Bronchial epithelial cell (primary cell): ENCODE measurements around the gene SIPA1. TPM values are rescaled to one million over a fixed set of nuclear protein-coding genes. Genes with fewer than 3 reads are reported as not detected.

Experiments
- DNase-seq: peaks from one replicate; pipeline ENCODE4 v3.0.0-alpha.2; 2010; ENCODE audit warnings: low read depth
- FAIRE-seq: peaks from 2 replicates; lab custom pipeline; 2011; peaks lifted over from hg19 to GRCh38; lab: Jason Lieb, UNC
- H3K27me3 ChIP-seq: 2 replicates; pipeline ENCODE4 v1.5.1; 2011; ENCODE audit warnings: low read length; ENCODE audit not compliant: control insufficient read depth, insufficient read depth
- H3K36me3 ChIP-seq: 2 replicates; pipeline ENCODE4 v1.5.1; 2011; ENCODE audit warnings: low read length; ENCODE audit not compliant: control insufficient read depth, insufficient read depth
- H3K4me3 ChIP-seq: 2 replicates; pipeline ENCODE4 v1.5.1; 2011; ENCODE audit warnings: mild to moderate bottlenecking, low read depth, low read length, control low read depth
- CTCF ChIP-seq: IDR thresholded peaks from 2 replicates; pipeline ENCODE4 v1.5.1; 2011; ENCODE audit warnings: mild to moderate bottlenecking, moderate library complexity, low read length, control low read depth, inconsistent platforms; ENCODE audit not compliant: insufficient read depth, severe bottlenecking
- total RNA-seq: library from RNA; depleted of rRNA; stranded (reverse); fragments of >200 nt; gene quantifications from 2 replicates; pipeline ENCODE4 v1.2.1, GENCODE V29; 2014

The SIPA1 gene
- total RNA-seq, 1 donor from 2014 or later = 11.1 TPM

GRCh38 chr11:65630215-65630614, 7.7 kb upstream of the SIPA1 start:
- peaks cover 66% of the 10 kb centered on the region for H3K36me3 ChIP-seq
- H3K27me3 ChIP-seq = no peaks in the 10 kb centered on the region
- no peak for FAIRE-seq
- TF ChIP-seq CTCF = no peak
- DNase-seq = no peak
- no peak overlapping the region for H3K4me3 ChIP-seq

- no peak for TF ChIP-seq CTCF
- Histone ChIP-seq H3K27me3 (no peaks in the 10 kb centered on the region), H3K4me3 (no peak overlapping the region), H3K36me3 (peaks cover 53% of the 10 kb centered on the region)
- FAIRE-seq = no peak
- no peak for DNase-seq
Measured at GRCh38 chr11:65633390-65634108, 4.4 kb upstream of the SIPA1 start.

GRCh38 chr11:65634109-65634436, 3.8 kb upstream of the SIPA1 start:
- peaks cover 48% of the 10 kb centered on the region for H3K36me3 ChIP-seq
- H3K4me3 ChIP-seq = no peak overlapping the region
- DNase-seq (no peak), FAIRE-seq (no peak)
- TF ChIP-seq CTCF = no peak
- no peaks in the 10 kb centered on the region for H3K27me3 ChIP-seq

- H3K36me3 ChIP-seq = peaks cover 46% of the 10 kb centered on the region
- no peak for FAIRE-seq
- DNase-seq = no peak
- no peaks in the 10 kb centered on the region for H3K27me3 ChIP-seq
- no peak overlapping the region for H3K4me3 ChIP-seq
- no peak for TF ChIP-seq CTCF
Measured at GRCh38 chr11:65634440-65634839, 3.5 kb upstream of the SIPA1 start.

- peaks cover 41% of the 10 kb centered on the region for H3K36me3 ChIP-seq
- no peak for TF ChIP-seq CTCF
- H3K27me3 ChIP-seq = no peaks in the 10 kb centered on the region
- FAIRE-seq (no peak), DNase-seq (no peak)
- no peak overlapping the region for H3K4me3 ChIP-seq
Measured at GRCh38 chr11:65634905-65635731, 2.8 kb upstream of the SIPA1 start.
